ENCODE measurements around the gene MED13L.

The MED13L gene

DNA sequence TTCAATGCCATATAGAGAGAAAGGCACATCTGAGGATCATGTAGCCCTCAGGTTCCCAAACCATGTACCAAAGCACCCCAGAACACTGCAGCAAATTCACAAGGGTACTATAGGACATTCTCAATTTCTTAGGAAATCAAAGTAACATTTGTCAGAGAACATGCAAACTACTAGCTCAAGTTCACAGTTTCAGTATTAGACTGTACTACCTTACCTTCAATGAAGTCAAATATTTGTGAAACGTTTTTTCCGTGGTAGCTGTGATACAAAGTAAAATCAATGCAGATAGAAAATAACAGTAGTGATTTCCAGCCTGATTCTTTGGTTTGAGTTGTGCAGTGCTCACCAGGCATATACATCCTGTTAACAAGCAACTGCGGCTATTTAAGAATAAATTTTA, 197.1 kb downstream of the MED13L start:
- H3K79me1 ChIP-seq (ENCODE audit: low read length): peaks cover 3% of the 10 kb centered on the region
- H3K27ac ChIP-seq (ENCODE audit: low read depth, low read length): no peak overlapping the region
- no peak overlapping the region for H3K4me2 ChIP-seq (ENCODE audit: low read length)
- no peak overlapping the region for H2BK5ac ChIP-seq (ENCODE audit: low read length)
- H3K79me2 ChIP-seq (ENCODE audit: control insufficient read depth, insufficient read depth, low read length): peaks cover 2% of the 10 kb centered on the region
- H3K27me3 ChIP-seq (ENCODE audit: insufficient read depth, low read length, poor library complexity): no peaks in the 10 kb centered on the region
- WGBS (ENCODE audit: extremely low coverage, insufficient coverage, low lambda C conversion rate): no CpG with 5 or more reads among the region's 3 CpGs
- no peaks in the 10 kb centered on the region for H3K4me1 ChIP-seq (ENCODE audit: control insufficient read depth, low read depth, low read length)
- no peak overlapping the region for H3K56ac ChIP-seq (ENCODE audit: low read length)
- H3K18ac ChIP-seq (ENCODE audit: low read length): no peak overlapping the region
- no peak overlapping the region for H4K5ac ChIP-seq (ENCODE audit: low read length)
- DNase-seq: no peak
- no peak overlapping the region for H2BK15ac ChIP-seq (replicated peaks; ENCODE audit: low read depth)
- no peak overlapping the region for H3K4ac ChIP-seq (ENCODE audit: low read depth, low read length)
- no peak overlapping the region for H4K8ac ChIP-seq (ENCODE audit: low read depth, low read length)
- H3K9ac ChIP-seq (ENCODE audit: low read length): no peak overlapping the region
- H2AK5ac ChIP-seq (ENCODE audit: low read length): no peak overlapping the region
- no peak overlapping the region for H3K23ac ChIP-seq (ENCODE audit: low read length)
- no peaks in the 10 kb centered on the region for H3K36me3 ChIP-seq (ENCODE audit: control insufficient read depth, insufficient read depth, low read length)
- H2BK120ac ChIP-seq (ENCODE audit: low read depth, low read length): no peak overlapping the region
- no peak overlapping the region for H3K4me3 ChIP-seq (ENCODE audit: low read length)

DNA sequence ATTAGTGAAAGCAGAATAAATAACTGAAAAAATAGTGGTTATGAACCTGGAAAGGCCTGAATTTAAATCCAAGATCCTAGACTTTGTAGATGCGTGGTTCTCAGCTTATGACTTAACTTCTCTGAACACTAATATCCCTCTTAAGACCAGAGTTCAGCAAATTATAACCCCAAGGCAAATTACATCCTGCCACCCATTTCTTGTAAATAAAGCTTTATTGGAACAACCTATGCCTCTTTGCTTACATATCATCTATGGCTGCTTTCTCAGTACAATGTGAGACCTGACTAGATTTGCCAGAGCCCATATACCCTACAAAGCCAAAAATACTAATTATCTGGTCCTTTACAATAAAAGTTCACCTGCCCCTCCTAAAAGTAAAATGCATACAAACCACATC, 199.1 kb downstream of the MED13L start:
- Histone ChIP-seq H3K4ac (ENCODE audit: low read depth, low read length) (no peak overlapping the region), H3K79me2 (ENCODE audit: control insufficient read depth, insufficient read depth, low read length) (peaks cover 2% of the 10 kb centered on the region), H2BK120ac (ENCODE audit: low read depth, low read length) (no peak overlapping the region), H4K8ac (ENCODE audit: low read depth, low read length) (no peak overlapping the region), H3K23ac (ENCODE audit: low read length) (no peak overlapping the region), H3K4me3 (ENCODE audit: low read length) (no peak overlapping the region), H3K27me3 (ENCODE audit: insufficient read depth, low read length, poor library complexity) (no peaks in the 10 kb centered on the region), H3K9ac (ENCODE audit: low read length) (no peak overlapping the region), H2BK5ac (ENCODE audit: low read length) (no peak overlapping the region), H3K27ac (ENCODE audit: low read depth, low read length) (no peak overlapping the region), H3K36me3 (ENCODE audit: control insufficient read depth, insufficient read depth, low read length) (no peaks in the 10 kb centered on the region), H3K79me1 (ENCODE audit: low read length) (peaks cover 5% of the 10 kb centered on the region), H3K18ac (ENCODE audit: low read length) (no peak overlapping the region), H3K4me2 (ENCODE audit: low read length) (no peak overlapping the region), H3K4me1 (ENCODE audit: control insufficient read depth, low read depth, low read length) (no peaks in the 10 kb centered on the region), H4K5ac (ENCODE audit: low read length) (no peak overlapping the region), H3K56ac (ENCODE audit: low read length) (no peak overlapping the region), H2BK15ac (replicated peaks; ENCODE audit: low read depth) (no peak overlapping the region), H2AK5ac (ENCODE audit: low read length) (no peak overlapping the region)
- WGBS (ENCODE audit: extremely low coverage, insufficient coverage, low lambda C conversion rate): no CpG with 5 or more reads among the region's 1 CpG
- DNase-seq: no peak

DNA sequence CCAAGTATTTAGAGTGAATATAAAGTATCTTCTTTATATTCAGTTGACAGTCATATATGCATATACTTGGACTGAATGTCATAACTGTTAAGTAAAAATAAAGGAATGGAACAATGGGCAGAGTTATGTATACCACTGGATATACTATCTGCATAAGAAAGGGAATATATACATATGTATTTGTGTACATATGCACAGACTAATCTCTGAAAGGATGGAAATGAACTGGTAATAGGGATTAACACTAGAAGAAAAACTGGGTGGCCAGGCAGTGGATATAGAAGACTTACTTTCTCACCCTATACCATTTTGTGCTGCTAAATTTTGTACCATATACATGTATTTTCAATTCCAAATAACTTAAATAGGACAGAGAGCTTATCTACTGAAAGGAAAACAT, 200.1 kb downstream of the MED13L start:
- no peak overlapping the region for H4K8ac ChIP-seq (ENCODE audit: low read depth, low read length)
- H3K36me3 ChIP-seq (ENCODE audit: control insufficient read depth, insufficient read depth, low read length): no peaks in the 10 kb centered on the region
- no peak overlapping the region for H2BK15ac ChIP-seq (replicated peaks; ENCODE audit: low read depth)
- peaks cover 2% of the 10 kb centered on the region for H3K79me2 ChIP-seq (ENCODE audit: control insufficient read depth, insufficient read depth, low read length)
- no peaks in the 10 kb centered on the region for H3K27me3 ChIP-seq (ENCODE audit: insufficient read depth, low read length, poor library complexity)
- no peak overlapping the region for H2BK120ac ChIP-seq (ENCODE audit: low read depth, low read length)
- H2AK5ac ChIP-seq (ENCODE audit: low read length): no peak overlapping the region
- H3K56ac ChIP-seq (ENCODE audit: low read length): no peak overlapping the region
- peaks cover 5% of the 10 kb centered on the region for H3K79me1 ChIP-seq (ENCODE audit: low read length)
- H3K4ac ChIP-seq (ENCODE audit: low read depth, low read length): no peak overlapping the region
- H2BK5ac ChIP-seq (ENCODE audit: low read length): no peak overlapping the region
- no peak overlapping the region for H3K4me3 ChIP-seq (ENCODE audit: low read length)
- H3K27ac ChIP-seq (ENCODE audit: low read depth, low read length): no peak overlapping the region
- no peak overlapping the region for H3K18ac ChIP-seq (ENCODE audit: low read length)
- H4K5ac ChIP-seq (ENCODE audit: low read length): no peak overlapping the region
- DNase-seq: no peak
- H3K4me1 ChIP-seq (ENCODE audit: control insufficient read depth, low read depth, low read length): no peaks in the 10 kb centered on the region
- no peak overlapping the region for H3K4me2 ChIP-seq (ENCODE audit: low read length)
- H3K9ac ChIP-seq (ENCODE audit: low read length): no peak overlapping the region
- no peak overlapping the region for H3K23ac ChIP-seq (ENCODE audit: low read length)

DNA sequence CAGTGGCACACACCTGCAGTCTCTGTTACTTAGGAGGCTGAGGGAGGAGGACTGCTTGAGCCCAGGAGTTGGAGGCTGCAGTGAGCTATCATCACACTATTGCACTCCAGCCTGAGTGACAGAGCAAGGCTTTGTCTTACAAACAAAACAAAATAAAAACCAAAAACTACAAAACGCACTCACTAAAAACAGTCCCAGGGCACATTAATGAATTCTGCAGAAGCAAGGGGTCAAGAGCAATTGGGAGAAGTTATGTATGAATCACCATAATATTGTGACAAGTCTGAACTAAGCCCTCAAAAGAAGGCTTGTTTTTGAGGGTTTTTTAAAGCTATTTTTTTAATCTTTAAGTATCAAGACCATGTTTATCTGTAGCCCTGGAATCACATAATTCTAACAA, 201.1 kb downstream of the MED13L start:
- H3K4me2 ChIP-seq (ENCODE audit: low read length): no peak overlapping the region
- H3K4ac ChIP-seq (ENCODE audit: low read depth, low read length): no peak overlapping the region
- H2AK5ac ChIP-seq (ENCODE audit: low read length): no peak overlapping the region
- no peak overlapping the region for H4K5ac ChIP-seq (ENCODE audit: low read length)
- no peak overlapping the region for H2BK15ac ChIP-seq (replicated peaks; ENCODE audit: low read depth)
- H3K4me1 ChIP-seq (ENCODE audit: control insufficient read depth, low read depth, low read length): no peaks in the 10 kb centered on the region
- no peak overlapping the region for H3K4me3 ChIP-seq (ENCODE audit: low read length)
- DNase-seq: no peak
- no peaks in the 10 kb centered on the region for H3K36me3 ChIP-seq (ENCODE audit: control insufficient read depth, insufficient read depth, low read length)
- no peak overlapping the region for H3K56ac ChIP-seq (ENCODE audit: low read length)
- H3K23ac ChIP-seq (ENCODE audit: low read length): no peak overlapping the region
- WGBS (ENCODE audit: extremely low coverage, insufficient coverage, low lambda C conversion rate): no CpG with 5 or more reads among the region's 1 CpG
- H3K9ac ChIP-seq (ENCODE audit: low read length): no peak overlapping the region
- no peaks in the 10 kb centered on the region for H3K27me3 ChIP-seq (ENCODE audit: insufficient read depth, low read length, poor library complexity)
- no peak overlapping the region for H3K18ac ChIP-seq (ENCODE audit: low read length)
- H3K79me2 ChIP-seq (ENCODE audit: control insufficient read depth, insufficient read depth, low read length): peaks cover 2% of the 10 kb centered on the region
- H2BK120ac ChIP-seq (ENCODE audit: low read depth, low read length): no peak overlapping the region
- no peak overlapping the region for H2BK5ac ChIP-seq (ENCODE audit: low read length)
- H3K79me1 ChIP-seq (ENCODE audit: low read length): peaks cover 5% of the 10 kb centered on the region
- H4K8ac ChIP-seq (ENCODE audit: low read depth, low read length): no peak overlapping the region
- H3K27ac ChIP-seq (ENCODE audit: low read depth, low read length): no peak overlapping the region

DNA sequence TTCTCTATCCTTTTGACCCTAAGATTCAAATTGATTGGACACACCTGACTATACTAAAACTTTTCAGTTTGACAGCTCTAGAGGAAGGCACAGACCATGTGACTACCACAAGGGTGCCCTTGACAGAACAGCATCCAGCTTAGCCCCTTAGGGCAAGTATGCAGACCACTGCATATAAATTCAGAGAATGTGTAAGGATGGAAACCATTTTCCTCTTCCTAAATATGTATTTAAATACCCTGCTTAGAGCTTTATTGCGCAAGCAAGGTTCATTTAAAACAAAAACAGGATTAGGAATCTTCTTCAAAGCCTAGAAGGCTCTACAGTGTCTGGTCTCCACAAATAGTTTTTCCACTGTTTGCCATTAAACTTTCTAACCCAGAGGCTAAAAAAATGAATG, 202.8 kb downstream of the MED13L start:
- no peak overlapping the region for H3K23ac ChIP-seq (ENCODE audit: low read length)
- no peak overlapping the region for H3K56ac ChIP-seq (ENCODE audit: low read length)
- H3K79me1 ChIP-seq (ENCODE audit: low read length): peaks cover 5% of the 10 kb centered on the region
- H3K27me3 ChIP-seq (ENCODE audit: insufficient read depth, low read length, poor library complexity): no peaks in the 10 kb centered on the region
- H4K8ac ChIP-seq (ENCODE audit: low read depth, low read length): no peak overlapping the region
- no peak overlapping the region for H2BK15ac ChIP-seq (replicated peaks; ENCODE audit: low read depth)
- H3K4me1 ChIP-seq (ENCODE audit: control insufficient read depth, low read depth, low read length): no peaks in the 10 kb centered on the region
- H3K4ac ChIP-seq (ENCODE audit: low read depth, low read length): no peak overlapping the region
- no peak overlapping the region for H3K4me3 ChIP-seq (ENCODE audit: low read length)
- no peak overlapping the region for H3K4me2 ChIP-seq (ENCODE audit: low read length)
- no peak overlapping the region for H3K27ac ChIP-seq (ENCODE audit: low read depth, low read length)
- H3K36me3 ChIP-seq (ENCODE audit: control insufficient read depth, insufficient read depth, low read length): no peaks in the 10 kb centered on the region
- peaks cover 2% of the 10 kb centered on the region for H3K79me2 ChIP-seq (ENCODE audit: control insufficient read depth, insufficient read depth, low read length)
- WGBS (ENCODE audit: extremely low coverage, insufficient coverage, low lambda C conversion rate): no CpG with 5 or more reads among the region's 1 CpG
- H3K18ac ChIP-seq (ENCODE audit: low read length): no peak overlapping the region
- H3K9ac ChIP-seq (ENCODE audit: low read length): no peak overlapping the region
- H2BK120ac ChIP-seq (ENCODE audit: low read depth, low read length): no peak overlapping the region
- no peak overlapping the region for H4K5ac ChIP-seq (ENCODE audit: low read length)
- DNase-seq: peak; percentile 19
- no peak overlapping the region for H2AK5ac ChIP-seq (ENCODE audit: low read length)
- no peak overlapping the region for H2BK5ac ChIP-seq (ENCODE audit: low read length)

DNA sequence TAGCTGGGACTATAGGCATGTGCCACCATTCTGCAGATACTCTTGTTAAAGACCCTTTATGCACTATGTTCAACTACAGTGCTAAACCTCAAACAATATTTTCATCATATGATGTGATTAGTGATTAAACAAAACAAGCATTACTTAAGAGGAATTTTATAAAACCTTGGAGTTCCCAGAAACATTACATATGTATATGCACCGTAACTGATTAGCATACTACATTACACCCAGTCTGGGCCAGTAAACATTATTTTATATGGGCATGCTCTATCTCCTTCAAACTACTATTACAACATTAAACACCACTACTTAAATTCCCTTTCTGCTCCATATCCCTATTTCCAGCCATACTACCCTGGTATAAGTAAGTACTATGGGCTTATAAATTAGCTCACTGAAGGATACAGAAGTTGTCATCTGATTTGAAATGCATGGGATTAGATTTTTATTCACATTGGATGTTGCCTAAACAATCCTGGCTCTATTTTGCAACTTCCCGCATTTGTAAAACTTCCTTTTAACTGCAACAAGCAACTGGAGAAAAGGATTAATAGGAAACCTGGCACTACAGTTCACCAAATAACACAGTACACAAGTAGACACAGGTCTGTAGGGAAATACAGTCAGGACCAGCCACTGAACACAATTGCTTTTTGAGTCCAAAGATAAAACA, 205.8 kb downstream of the MED13L start:
- Histone ChIP-seq H3K79me1 (ENCODE audit: low read length) (peaks cover 5% of the 10 kb centered on the region), H2BK120ac (ENCODE audit: low read depth, low read length) (no peak overlapping the region), H3K27me3 (ENCODE audit: insufficient read depth, low read length, poor library complexity) (no peaks in the 10 kb centered on the region), H4K5ac (ENCODE audit: low read length) (no peak overlapping the region), H3K4me3 (ENCODE audit: low read length) (no peak overlapping the region), H3K4ac (ENCODE audit: low read depth, low read length) (no peak overlapping the region), H3K56ac (ENCODE audit: low read length) (no peak overlapping the region), H3K18ac (ENCODE audit: low read length) (no peak overlapping the region), H3K79me2 (ENCODE audit: control insufficient read depth, insufficient read depth, low read length) (no peaks in the 10 kb centered on the region), H2BK15ac (replicated peaks; ENCODE audit: low read depth) (no peak overlapping the region), H3K4me1 (ENCODE audit: control insufficient read depth, low read depth, low read length) (no peaks in the 10 kb centered on the region), H3K9ac (ENCODE audit: low read length) (no peak overlapping the region), H3K23ac (ENCODE audit: low read length) (no peak overlapping the region), H3K36me3 (ENCODE audit: control insufficient read depth, insufficient read depth, low read length) (no peaks in the 10 kb centered on the region), H2BK5ac (ENCODE audit: low read length) (no peak overlapping the region), H4K8ac (ENCODE audit: low read depth, low read length) (no peak overlapping the region), H2AK5ac (ENCODE audit: low read length) (no peak overlapping the region), H3K27ac (ENCODE audit: low read depth, low read length) (no peak overlapping the region), H3K4me2 (ENCODE audit: low read length) (no peak overlapping the region)
- no CpG with 5 or more reads among the region's 2 CpGs for WGBS (ENCODE audit: extremely low coverage, insufficient coverage, low lambda C conversion rate)
- DNase-seq: no peak
